PC-3 (cell line): ENCODE results near the gene MAGEF1.

Experiments used
- EZH2 ChIP-seq: fragments of 300-600 bp; sonication (generic); IDR thresholded peaks from one replicate; pipeline ENCODE4 v1.6.1; 2017; ENCODE audit warnings: antibody characterized with exemption, mild to moderate bottlenecking, low read length; ENCODE audit not compliant: unreplicated experiment
- TF ChIP-seq, protein P1 (sequence below): fragments of 300-600 bp; sonication (generic); conservative IDR thresholded peaks from 2 replicates; pipeline ENCODE4 v1.5.1; 2017; ENCODE audit warnings: antibody characterized with exemption, low read depth, mild to moderate bottlenecking, low read length

- TF ChIP-seq, protein P1, sequence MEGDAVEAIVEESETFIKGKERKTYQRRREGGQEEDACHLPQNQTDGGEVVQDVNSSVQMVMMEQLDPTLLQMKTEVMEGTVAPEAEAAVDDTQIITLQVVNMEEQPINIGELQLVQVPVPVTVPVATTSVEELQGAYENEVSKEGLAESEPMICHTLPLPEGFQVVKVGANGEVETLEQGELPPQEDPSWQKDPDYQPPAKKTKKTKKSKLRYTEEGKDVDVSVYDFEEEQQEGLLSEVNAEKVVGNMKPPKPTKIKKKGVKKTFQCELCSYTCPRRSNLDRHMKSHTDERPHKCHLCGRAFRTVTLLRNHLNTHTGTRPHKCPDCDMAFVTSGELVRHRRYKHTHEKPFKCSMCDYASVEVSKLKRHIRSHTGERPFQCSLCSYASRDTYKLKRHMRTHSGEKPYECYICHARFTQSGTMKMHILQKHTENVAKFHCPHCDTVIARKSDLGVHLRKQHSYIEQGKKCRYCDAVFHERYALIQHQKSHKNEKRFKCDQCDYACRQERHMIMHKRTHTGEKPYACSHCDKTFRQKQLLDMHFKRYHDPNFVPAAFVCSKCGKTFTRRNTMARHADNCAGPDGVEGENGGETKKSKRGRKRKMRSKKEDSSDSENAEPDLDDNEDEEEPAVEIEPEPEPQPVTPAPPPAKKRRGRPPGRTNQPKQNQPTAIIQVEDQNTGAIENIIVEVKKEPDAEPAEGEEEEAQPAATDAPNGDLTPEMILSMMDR, result no peak
- TF ChIP-seq EZH2, result no peak
These were observed 23.2 kb upstream of the MAGEF1 start for GRCh38 chr3:184734903-184735701.
